GM23338 (cell line): ENCODE measurements around the gene CD40LG. TPM values are rescaled to one million over a fixed set of nuclear protein-coding genes. Genes with fewer than 3 reads are reported as not detected.

ENCODE experiments used
- ATAC-seq: fragments of 200-7000 bp; cut with Tn5 transposase; 3 replicates; pipeline ENCODE4 v1.9.1; 2020
- DNase-seq: peaks from one replicate; pipeline ENCODE4 v3.0.0-alpha.2; 2015; ENCODE audit warnings: low spot score
- H2AFZ ChIP-seq: fragments of 200-600 bp; sonication (generic); 2 replicates; pipeline ENCODE4 v1.8.0; 2016; ENCODE audit warnings: antibody characterized with exemption, mild to moderate bottlenecking, moderate library complexity
- H3F3A ChIP-seq: fragments of 200-600 bp; sonication (generic); replicated peaks from 2 replicates; pipeline ENCODE4 v1.8.0; 2017; ENCODE audit warnings: antibody characterized with exemption, mixed run types, low read depth
- H3K27ac ChIP-seq: fragments of 200-600 bp; sonication (generic); 2 replicates; pipeline ENCODE4 v1.6.1; 2016; ENCODE audit warnings: low read depth
- H3K27me3 ChIP-seq: fragments of 200-600 bp; sonication (generic); 2 replicates; pipeline ENCODE4 v1.8.0; 2016; ENCODE audit warnings: mild to moderate bottlenecking, mixed run types, moderate library complexity; ENCODE audit not compliant: insufficient read depth
- H3K36me3 ChIP-seq: fragments of 200-600 bp; sonication (generic); 2 replicates; pipeline ENCODE4 v1.8.0; 2016; ENCODE audit warnings: mild to moderate bottlenecking; ENCODE audit not compliant: insufficient read depth
- H3K4me1 ChIP-seq: fragments of 200-600 bp; sonication (generic); 2 replicates; pipeline ENCODE4 v1.8.0; 2016; ENCODE audit warnings: mild to moderate bottlenecking, moderate library complexity; ENCODE audit not compliant: insufficient read depth
- H3K4me2 ChIP-seq: fragments of 200-600 bp; sonication (generic); 2 replicates; pipeline ENCODE4 v1.7.1; 2017; ENCODE audit warnings: mixed run types
- H3K4me3 ChIP-seq: fragments of 200-600 bp; sonication (generic); 2 replicates; pipeline ENCODE4 v1.6.1; 2016; ENCODE audit warnings: mixed run types
- H3K79me2 ChIP-seq: fragments of 200-600 bp; sonication (generic); replicated peaks from 2 replicates; pipeline ENCODE4 v1.8.0; 2017; ENCODE audit warnings: mild to moderate bottlenecking; ENCODE audit not compliant: insufficient read depth
- H3K9me2 ChIP-seq: fragments of 200-600 bp; sonication (generic); 2 replicates; pipeline ENCODE4 v1.8.0; 2017; ENCODE audit not compliant: insufficient read depth
- H4K20me1 ChIP-seq: fragments of 200-600 bp; sonication (generic); replicated peaks from 2 replicates; pipeline ENCODE4 v1.8.0; 2017; ENCODE audit warnings: mild to moderate bottlenecking; ENCODE audit not compliant: insufficient read depth
- H3K27ac Mint-ChIP-seq: 2 replicates; pipeline ENCODE4 v1.8.0; 2020; ENCODE audit warnings: inconsistent platforms, mild to moderate bottlenecking, moderate library complexity, mixed read lengths
- H3K27me3 Mint-ChIP-seq: 3 replicates; pipeline ENCODE4 v1.8.0; 2022; ENCODE audit warnings: low read depth, mild to moderate bottlenecking, moderate library complexity, mixed read lengths, inconsistent platforms; ENCODE audit not compliant: insufficient read depth, poor library complexity
- H3K36me3 Mint-ChIP-seq: 3 replicates; pipeline ENCODE4 v1.8.0; 2021; ENCODE audit warnings: low read depth, mild to moderate bottlenecking, inconsistent platforms, moderate library complexity, mixed read lengths
- H3K4me1 Mint-ChIP-seq: 3 replicates; pipeline ENCODE4 v1.8.0; 2020; ENCODE audit warnings: mild to moderate bottlenecking, inconsistent platforms, mixed read lengths
- H3K4me3 Mint-ChIP-seq: 3 replicates; pipeline ENCODE4 v1.8.0; 2021; ENCODE audit warnings: moderate library complexity, mild to moderate bottlenecking, inconsistent platforms, mixed read lengths
- H3K9me3 Mint-ChIP-seq: 3 replicates; pipeline ENCODE4 v1.8.0; 2020; ENCODE audit warnings: moderate library complexity, mild to moderate bottlenecking, inconsistent platforms, mixed read lengths
- CREB1 ChIP-seq: fragments of 250-450 bp; sonication (Bioruptor Pico); IDR thresholded peaks from 2 replicates; pipeline ENCODE4 v1.5.0; 2020; ENCODE audit warnings: low read depth, mild to moderate bottlenecking, moderate library complexity
- ETS1 ChIP-seq: IDR thresholded peaks from 2 replicates; pipeline ENCODE4 v1.6.1; 2016; ENCODE audit warnings: antibody characterized with exemption
- EZH2 ChIP-seq: fragments of 200-600 bp; sonication (generic); IDR thresholded peaks from one replicate; pipeline ENCODE4 v1.8.0; 2017; ENCODE audit warnings: antibody characterized with exemption, mild to moderate bottlenecking, low read depth; ENCODE audit not compliant: unreplicated experiment
- EZH2phosphoT487 ChIP-seq: fragments of 200-600 bp; sonication (generic); IDR thresholded peaks from one replicate; pipeline ENCODE4 v1.8.1; 2018; ENCODE audit warnings: antibody characterized with exemption; ENCODE audit not compliant: unreplicated experiment
- JUNB ChIP-seq: IDR thresholded peaks from one replicate; pipeline ENCODE4 v1.6.1; 2016; ENCODE audit warnings: antibody characterized with exemption; ENCODE audit not compliant: unreplicated experiment
- NANOG ChIP-seq: IDR thresholded peaks from 2 replicates; pipeline ENCODE4 v1.6.1; 2016; ENCODE audit warnings: antibody characterized with exemption, borderline replicate concordance
- POLR2AphosphoS5 ChIP-seq: IDR thresholded peaks from 2 replicates; pipeline ENCODE4 v1.6.1; 2016; ENCODE audit warnings: antibody characterized with exemption, low read depth
- STAT1 ChIP-seq: IDR thresholded peaks from one replicate; pipeline ENCODE4 v1.6.1; 2016; ENCODE audit warnings: antibody characterized with exemption; ENCODE audit not compliant: unreplicated experiment
- ZNF114 ChIP-seq: fragments of 250-450 bp; sonication (Bioruptor Pico); IDR thresholded peaks from 2 replicates; pipeline ENCODE4 v1.5.0; 2020; ENCODE audit warnings: mild to moderate bottlenecking, moderate library complexity
- ZNF331 ChIP-seq: fragments of 250-450 bp; sonication (Bioruptor Pico); IDR thresholded peaks from 2 replicates; pipeline ENCODE4 v1.5.0; 2020; ENCODE audit warnings: low read depth, mild to moderate bottlenecking, moderate library complexity
- polyA plus RNA-seq: library from polyadenylated mRNA; unstranded; fragments of >200 nt; fragmentation: Nextera tagmentation; extraction: Ambion mirVana; gene quantifications from 2 replicates; pipeline ENCODE4 v1.2.1, GENCODE V29; 2016
- total RNA-seq: library from RNA; depleted of rRNA; stranded (reverse); fragments of >200 nt; shearing (Covaris generic); gene quantifications from 2 replicates; pipeline ENCODE4 v1.2.3, GENCODE V29; 2014
- TF ChIP-seq, protein P1 (sequence below): IDR thresholded peaks from one replicate; pipeline ENCODE4 v1.6.1; 2018; ENCODE audit warnings: antibody characterized with exemption; ENCODE audit not compliant: unreplicated experiment
- TF ChIP-seq, protein P2 (sequence below), 2 experiments: fragments of 200-600 bp in 1 of 2; sonication (generic) in 1 of 2; conservative IDR thresholded peaks; 2 replicates each; pipeline versions ENCODE4 v1.5.1 to v1.6.1; 2016 to 2017; ENCODE audit warnings: antibody characterized with exemption in 2 of 2, low read depth in 2 of 2, mild to moderate bottlenecking in 2 of 2, moderate library complexity in 1 of 2

The CD40LG gene
- total and polyA plus RNA-seq, 2 experiments from 2014 or later: not detected

DNA sequence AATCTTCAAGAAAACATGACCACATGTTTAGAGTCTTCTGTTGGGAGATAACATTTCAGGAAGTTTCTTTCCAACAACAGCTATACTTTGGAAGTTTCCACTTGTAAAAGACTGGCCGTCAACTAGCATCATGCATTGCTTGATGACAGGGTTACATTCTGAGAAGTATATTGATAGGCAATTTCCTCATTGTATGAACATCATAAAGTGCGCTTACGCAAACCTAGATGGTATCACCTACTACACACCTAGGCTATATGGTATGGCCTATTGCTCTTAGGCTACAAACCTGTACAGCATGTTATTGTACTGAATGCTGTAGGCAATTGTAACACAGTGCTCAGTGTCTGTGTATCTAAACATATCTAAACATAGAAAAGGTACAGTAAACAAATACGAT, 25.4 kb upstream of the CD40LG start:
- Histone ChIP-seq H3K27me3 (no peaks in the 10 kb centered on the region), H4K20me1 (no peaks in the 10 kb centered on the region), H3K79me2 (no peaks in the 10 kb centered on the region), H3K27ac (no peak overlapping the region), H2AFZ (no peak overlapping the region), H3K9me2 (no peaks in the 10 kb centered on the region), H3K4me1 (no peaks in the 10 kb centered on the region), H3K4me3 (no peak overlapping the region), H3F3A (no peaks in the 10 kb centered on the region), H3K36me3 (no peaks in the 10 kb centered on the region), H3K4me2 (no peak overlapping the region)
- Mint-ChIP-seq H3K27ac (no peak overlapping the region), H3K4me1 (no peaks in the 10 kb centered on the region), H3K4me3 (no peak overlapping the region), H3K9me3 (no peaks in the 10 kb centered on the region; the same call in 2 of the 3 replicates), H3K27me3 (peaks cover 2% of the 10 kb centered on the region), H3K36me3 (no peaks in the 10 kb centered on the region)
- TF ChIP-seq, protein P1, sequence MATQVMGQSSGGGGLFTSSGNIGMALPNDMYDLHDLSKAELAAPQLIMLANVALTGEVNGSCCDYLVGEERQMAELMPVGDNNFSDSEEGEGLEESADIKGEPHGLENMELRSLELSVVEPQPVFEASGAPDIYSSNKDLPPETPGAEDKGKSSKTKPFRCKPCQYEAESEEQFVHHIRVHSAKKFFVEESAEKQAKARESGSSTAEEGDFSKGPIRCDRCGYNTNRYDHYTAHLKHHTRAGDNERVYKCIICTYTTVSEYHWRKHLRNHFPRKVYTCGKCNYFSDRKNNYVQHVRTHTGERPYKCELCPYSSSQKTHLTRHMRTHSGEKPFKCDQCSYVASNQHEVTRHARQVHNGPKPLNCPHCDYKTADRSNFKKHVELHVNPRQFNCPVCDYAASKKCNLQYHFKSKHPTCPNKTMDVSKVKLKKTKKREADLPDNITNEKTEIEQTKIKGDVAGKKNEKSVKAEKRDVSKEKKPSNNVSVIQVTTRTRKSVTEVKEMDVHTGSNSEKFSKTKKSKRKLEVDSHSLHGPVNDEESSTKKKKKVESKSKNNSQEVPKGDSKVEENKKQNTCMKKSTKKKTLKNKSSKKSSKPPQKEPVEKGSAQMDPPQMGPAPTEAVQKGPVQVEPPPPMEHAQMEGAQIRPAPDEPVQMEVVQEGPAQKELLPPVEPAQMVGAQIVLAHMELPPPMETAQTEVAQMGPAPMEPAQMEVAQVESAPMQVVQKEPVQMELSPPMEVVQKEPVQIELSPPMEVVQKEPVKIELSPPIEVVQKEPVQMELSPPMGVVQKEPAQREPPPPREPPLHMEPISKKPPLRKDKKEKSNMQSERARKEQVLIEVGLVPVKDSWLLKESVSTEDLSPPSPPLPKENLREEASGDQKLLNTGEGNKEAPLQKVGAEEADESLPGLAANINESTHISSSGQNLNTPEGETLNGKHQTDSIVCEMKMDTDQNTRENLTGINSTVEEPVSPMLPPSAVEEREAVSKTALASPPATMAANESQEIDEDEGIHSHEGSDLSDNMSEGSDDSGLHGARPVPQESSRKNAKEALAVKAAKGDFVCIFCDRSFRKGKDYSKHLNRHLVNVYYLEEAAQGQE: no peak
- TF ChIP-seq POLR2AphosphoS5: no peak
- no peak for TF ChIP-seq ETS1
- TF ChIP-seq EZH2: no peak
- no peak for TF ChIP-seq CREB1 (CRISPR knock-in tag)
- TF ChIP-seq ZNF331 (CRISPR knock-in tag): no peak
- no peak for TF ChIP-seq NANOG
- no peak for TF ChIP-seq STAT1
- no peak for TF ChIP-seq JUNB
- no peak for TF ChIP-seq ZNF114 (CRISPR knock-in tag)
- no peak for TF ChIP-seq EZH2phosphoT487
- TF ChIP-seq, protein P2, sequence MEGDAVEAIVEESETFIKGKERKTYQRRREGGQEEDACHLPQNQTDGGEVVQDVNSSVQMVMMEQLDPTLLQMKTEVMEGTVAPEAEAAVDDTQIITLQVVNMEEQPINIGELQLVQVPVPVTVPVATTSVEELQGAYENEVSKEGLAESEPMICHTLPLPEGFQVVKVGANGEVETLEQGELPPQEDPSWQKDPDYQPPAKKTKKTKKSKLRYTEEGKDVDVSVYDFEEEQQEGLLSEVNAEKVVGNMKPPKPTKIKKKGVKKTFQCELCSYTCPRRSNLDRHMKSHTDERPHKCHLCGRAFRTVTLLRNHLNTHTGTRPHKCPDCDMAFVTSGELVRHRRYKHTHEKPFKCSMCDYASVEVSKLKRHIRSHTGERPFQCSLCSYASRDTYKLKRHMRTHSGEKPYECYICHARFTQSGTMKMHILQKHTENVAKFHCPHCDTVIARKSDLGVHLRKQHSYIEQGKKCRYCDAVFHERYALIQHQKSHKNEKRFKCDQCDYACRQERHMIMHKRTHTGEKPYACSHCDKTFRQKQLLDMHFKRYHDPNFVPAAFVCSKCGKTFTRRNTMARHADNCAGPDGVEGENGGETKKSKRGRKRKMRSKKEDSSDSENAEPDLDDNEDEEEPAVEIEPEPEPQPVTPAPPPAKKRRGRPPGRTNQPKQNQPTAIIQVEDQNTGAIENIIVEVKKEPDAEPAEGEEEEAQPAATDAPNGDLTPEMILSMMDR (conservative IDR thresholded peaks at IDR 0.05; ENCODE audit: low read depth in 2 of 2): no peak
- ATAC-seq (no peak), DNase-seq (no peak)
